ENCODE measurements around the gene SPRED3. TPM values are rescaled to one million over a fixed set of nuclear protein-coding genes. Genes with fewer than 3 reads are reported as not detected.

The SPRED3 gene
- total and polyA plus RNA-seq, 2 of the 8 experiments (the other 6 are each of a cell fraction or from before 2014, with no cell fraction given), result 8.1 to 10.3 TPM

- TF ChIP-seq SAP30 (IDR thresholded peaks at IDR 0.05; ENCODE audit: insufficient read depth, insufficient replicate concordance, low read length), result no peak
- no peak; the same call in 1 of the 2 replicates for TF ChIP-seq TAF1 (IDR thresholded peaks at IDR 0.05; ENCODE audit: low read depth, low read length)
- TF ChIP-seq RNF2 (IDR thresholded peaks at IDR 0.05; ENCODE audit: borderline replicate concordance, low read depth, low read length, missing control alignments, poor library complexity, severe bottlenecking), result peak; percentile 31
- no peak for TF ChIP-seq JUN (IDR thresholded peaks at IDR 0.05; ENCODE audit: low read depth, low read length)
- peak; percentile 36 for TF ChIP-seq KDM4A (IDR thresholded peaks at IDR 0.05; ENCODE audit: low read depth, low read length, severe bottlenecking)
- TF ChIP-seq GTF2F1 (IDR thresholded peaks at IDR 0.05; ENCODE audit: borderline replicate concordance, low read depth, low read length), result no peak
- peak in 1 of 2 experiments; percentile 13; a peak in 1 of 4 replicates for TF ChIP-seq RAD21 (IDR thresholded peaks at IDR 0.05 in 1 of 2, conservative IDR thresholded peaks at IDR 0.05 in 1 of 2; ENCODE audit: low read depth in 2 of 2, low read length in 2 of 2)
- no peak for TF ChIP-seq CHD7 (IDR thresholded peaks at IDR 0.05; ENCODE audit: insufficient replicate concordance, low read length)
- no peak for TF ChIP-seq HDAC6 (IDR thresholded peaks at IDR 0.05; ENCODE audit: low read depth, low read length)
Measured at GRCh38 chr19:38361633-38362075, 26.8 kb upstream of the SPRED3 start (continued).
